Kidney (tissue), 14 donors: ENCODE data around the gene SP6. TPM values are rescaled to one million over a fixed set of nuclear protein-coding genes. Genes with fewer than 3 reads are reported as not detected.
A peak's percentile ranks its signal among the peaks of the same experiment; 100 is the strongest.

Source experiments
- DNase-seq, 5 donors: peaks; one replicate each; pipeline ENCODE4 v3.0.0-alpha.2; 2013 to 2020
- FAIRE-seq: peaks from 2 replicates; lab custom pipeline; 2012; peaks lifted over from hg19 to GRCh38; lab: Jason Lieb, UNC
- H3K27ac ChIP-seq, 2 donors: one replicate each; pipeline ENCODE4 v1.7.0; 2013; ENCODE audit warnings: low read depth in 2 of 2, low read length in 2 of 2, inconsistent platforms in 1 of 2
- H3K27me3 ChIP-seq: one replicate; pipeline ENCODE4 v1.7.1; 2013; ENCODE audit warnings: low read length, inconsistent platforms; ENCODE audit not compliant: control insufficient read depth, insufficient read depth
- H3K36me3 ChIP-seq, 3 donors: one replicate each; pipeline versions ENCODE4 v1.7.0 to v1.7.1; 2013; ENCODE audit warnings: low read length in 3 of 3, control low read depth in 1 of 3, inconsistent platforms in 1 of 3; ENCODE audit not compliant: insufficient read depth in 3 of 3, control insufficient read depth in 2 of 3
- H3K4me1 ChIP-seq, 3 donors: one replicate each; pipeline versions ENCODE4 v1.7.0 to v1.7.1; 2013; ENCODE audit warnings: low read length in 3 of 3, inconsistent platforms in 1 of 3, low read depth in 1 of 3; ENCODE audit not compliant: control insufficient read depth in 2 of 3, insufficient read depth in 2 of 3
- H3K4me3 ChIP-seq, 3 donors: one replicate each; pipeline versions ENCODE4 v1.7.0 to v1.8.1; 2013; ENCODE audit warnings: low read length in 3 of 3, control low read depth in 1 of 3, inconsistent platforms in 1 of 3
- H3K9ac ChIP-seq, 3 donors: one replicate each; pipeline versions ENCODE4 v1.7.0 to v1.7.1; 2013; ENCODE audit warnings: low read length in 3 of 3, control low read depth in 1 of 3, inconsistent platforms in 1 of 3
- H3K9me3 ChIP-seq, 3 donors: one replicate each; pipeline versions ENCODE4 v1.7.0 to v1.7.1; 2013; ENCODE audit warnings: low read length in 3 of 3, control low read depth in 1 of 3, inconsistent platforms in 1 of 3; ENCODE audit not compliant: control insufficient read depth in 2 of 3, insufficient read depth in 1 of 3
- intact Hi-C: fragments of 100-400 bp; cut with DNase I; formaldehyde crosslinking; loops from one replicate; pipeline ENCODE4 v1.11.1; 2022
- polyA plus RNA-seq: library from polyadenylated mRNA; stranded (reverse); fragments of 350-450 nt; fragmentation: Illumina TruSeq; extraction: RNeasy Lipid Tissue Mini Kit (QIAGEN cat#74804); gene quantifications from one replicate; pipeline ENCODE4 v1.2.3, GENCODE V29; 2014; ENCODE audit warnings: low read depth, low replicate concordance; ENCODE audit not compliant: insufficient read depth
- total RNA-seq: library from RNA; stranded (reverse); fragmentation: NEBNext Ultra II Directional; extraction: Animal tissue kit (Norgen Biotek cat#: 25700); gene quantifications from one replicate; pipeline ENCODE4 v1.2.1, GENCODE V29; 2021
- TF ChIP-seq, protein P1 (sequence below): IDR thresholded peaks from 3 replicates; pipeline ENCODE4 v1.5.1; 2012; ENCODE audit warnings: mild to moderate bottlenecking, moderate library complexity, borderline replicate concordance; ENCODE audit not compliant: insufficient read depth; ENCODE audit errors: extremely low read depth
- donor health status: control.
- donor health status: control.
- donor health status: control.
- donor health status: control.
- donor health status: control.
- donor health status: DM: yes; HTN: yes; CAD: no.
- donor health status: Normal renal cell carcinoma (clear cell type).

SP6 gene
- total and polyA plus RNA-seq, 2 donors from 2014 or later: 0.86 to 2.0 TPM

- Histone ChIP-seq H3K4me3 (no peak overlapping the region), H3K9me3 (no peaks in the 10 kb centered on the region), H3K9ac (no peak overlapping the region), H3K27me3 (no peaks in the 10 kb centered on the region), H3K4me1 (peaks cover 0 to 31% (median 31%) of the 10 kb centered on the region in 3 donors), H3K36me3 (peaks cover 0 to 23% (median 3%) of the 10 kb centered on the region in 3 donors), H3K27ac (no peak overlapping the region)
- intact Hi-C loops: no loop called here
- DNase-seq (peak in 1 of 5 donors; percentile 47), FAIRE-seq (no peak)
- TF ChIP-seq, protein P1, sequence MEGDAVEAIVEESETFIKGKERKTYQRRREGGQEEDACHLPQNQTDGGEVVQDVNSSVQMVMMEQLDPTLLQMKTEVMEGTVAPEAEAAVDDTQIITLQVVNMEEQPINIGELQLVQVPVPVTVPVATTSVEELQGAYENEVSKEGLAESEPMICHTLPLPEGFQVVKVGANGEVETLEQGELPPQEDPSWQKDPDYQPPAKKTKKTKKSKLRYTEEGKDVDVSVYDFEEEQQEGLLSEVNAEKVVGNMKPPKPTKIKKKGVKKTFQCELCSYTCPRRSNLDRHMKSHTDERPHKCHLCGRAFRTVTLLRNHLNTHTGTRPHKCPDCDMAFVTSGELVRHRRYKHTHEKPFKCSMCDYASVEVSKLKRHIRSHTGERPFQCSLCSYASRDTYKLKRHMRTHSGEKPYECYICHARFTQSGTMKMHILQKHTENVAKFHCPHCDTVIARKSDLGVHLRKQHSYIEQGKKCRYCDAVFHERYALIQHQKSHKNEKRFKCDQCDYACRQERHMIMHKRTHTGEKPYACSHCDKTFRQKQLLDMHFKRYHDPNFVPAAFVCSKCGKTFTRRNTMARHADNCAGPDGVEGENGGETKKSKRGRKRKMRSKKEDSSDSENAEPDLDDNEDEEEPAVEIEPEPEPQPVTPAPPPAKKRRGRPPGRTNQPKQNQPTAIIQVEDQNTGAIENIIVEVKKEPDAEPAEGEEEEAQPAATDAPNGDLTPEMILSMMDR: no peak
Measured at GRCh38 chr17:47836601-47837000, 14.4 kb downstream of the SP6 start.

DNA sequence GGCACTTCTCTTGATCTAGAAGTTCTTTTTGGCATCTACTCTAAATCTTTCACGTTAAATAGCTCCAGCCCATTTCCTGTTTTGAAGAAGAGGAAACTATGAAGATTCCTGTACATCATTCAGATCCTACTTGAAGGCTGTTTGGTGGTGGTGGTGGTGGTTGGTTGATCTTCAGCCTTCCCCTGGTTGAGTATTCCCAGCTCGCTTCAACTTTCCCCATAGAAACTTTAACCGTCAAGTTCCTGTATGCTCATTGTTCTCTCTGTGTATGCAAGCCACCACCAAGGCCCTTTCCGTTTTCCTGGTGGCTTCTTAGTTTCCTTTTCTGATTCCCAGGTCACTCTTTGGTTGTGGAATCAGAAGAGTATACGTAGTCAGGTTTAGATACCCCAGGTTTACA, 16.2 kb downstream of the SP6 start:
- no peaks in the 10 kb centered on the region for H3K9me3 ChIP-seq
- TF ChIP-seq, protein P1: no peak
- H3K27me3 ChIP-seq: no peaks in the 10 kb centered on the region
- no peak overlapping the region for H3K4me3 ChIP-seq
- H3K9ac ChIP-seq: no peak overlapping the region
- H3K4me1 ChIP-seq: peaks cover 0 to 34% (median 25%) of the 10 kb centered on the region in 3 donors
- DNase-seq (no peak), FAIRE-seq (no peak)
- peaks cover 0 to 23% (median 3%) of the 10 kb centered on the region in 3 donors for H3K36me3 ChIP-seq
- intact Hi-C loops: no loop called here
- H3K27ac ChIP-seq: peak overlapping the region in 1 of 2 donors; percentile 23

DNA sequence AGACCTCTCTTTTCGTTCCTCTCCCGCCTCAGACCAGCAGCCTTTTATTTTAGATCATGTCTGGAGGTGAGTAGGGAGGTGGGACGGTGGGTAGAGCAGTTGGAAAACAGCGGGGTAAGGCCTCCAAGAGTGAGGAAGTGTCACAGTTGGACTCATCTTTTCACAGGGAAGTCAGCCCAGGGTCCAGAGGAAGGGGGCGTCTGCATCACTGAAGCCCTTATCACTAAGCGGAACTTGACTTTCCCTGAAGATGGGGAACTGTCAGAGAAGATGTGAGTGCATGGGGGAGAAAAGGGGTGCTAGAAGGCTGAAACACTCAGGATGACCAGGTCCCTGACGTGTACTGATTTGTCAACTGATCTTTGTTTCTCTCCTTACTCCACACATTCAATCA, 19.0 kb downstream of the SP6 start:
- intact Hi-C loops: no loop called here
- H3K27ac ChIP-seq: no peak overlapping the region
- no peaks in the 10 kb centered on the region for H3K27me3 ChIP-seq
- H3K36me3 ChIP-seq: peaks cover 0 to 20% (median 11%) of the 10 kb centered on the region in 3 donors
- TF ChIP-seq, protein P1: no peak
- DNase-seq: no peak
- H3K4me3 ChIP-seq: peak overlapping the region; percentile 57 to 95 (median 77)
- FAIRE-seq: no peak
- H3K4me1 ChIP-seq: peaks cover 0 to 19% (median 8%) of the 10 kb centered on the region in 3 donors
- H3K9ac ChIP-seq: peak overlapping the region in 1 of 3 donors; percentile 82
- H3K9me3 ChIP-seq: no peaks in the 10 kb centered on the region
